Neural cell (in vitro differentiated cells): ENCODE data around the gene TMEM184C. TPM values are rescaled to one million over a fixed set of nuclear protein-coding genes. Genes with fewer than 3 reads are reported as not detected.

Experiments
- H2AFZ ChIP-seq: fragments of 200-600, 300-800 bp; sonication (generic), shearing (Covaris generic); 2 replicates; pipeline ENCODE4 v1.6.0; 2014; ENCODE audit warnings: low read depth, mild to moderate bottlenecking, antibody characterized with exemption, low read length, moderate library complexity
- H3F3A ChIP-seq: fragments of 200-600 bp; shearing (Covaris generic); 2 replicates; pipeline ENCODE4 v1.6.1; 2016; ENCODE audit warnings: mild to moderate bottlenecking, moderate library complexity, mixed read lengths, antibody characterized with exemption, low read length; ENCODE audit not compliant: insufficient read depth, poor library complexity, severe bottlenecking
- H3K27ac ChIP-seq: fragments of 200-600, 300-800 bp; sonication (generic), shearing (Covaris generic); 2 replicates; pipeline ENCODE4 v1.5.1; 2014; ENCODE audit warnings: mild to moderate bottlenecking, low read length, moderate library complexity
- H3K27me3 ChIP-seq: fragments of 300-800, 200-600 bp; sonication (generic), shearing (Covaris generic); 2 replicates; pipeline ENCODE4 v1.6.0; 2014; ENCODE audit warnings: mild to moderate bottlenecking, low read depth, low read length, moderate library complexity; ENCODE audit not compliant: insufficient read depth
- H3K36me3 ChIP-seq: fragments of 300-800, 200-600 bp; sonication (generic), shearing (Covaris generic); 2 replicates; pipeline ENCODE4 v1.5.1; 2014; ENCODE audit warnings: mild to moderate bottlenecking, antibody characterized with exemption, low read length, moderate library complexity; ENCODE audit not compliant: insufficient read depth
- H3K4me2 ChIP-seq: fragments of 300-800, 200-600 bp; sonication (generic), shearing (Covaris generic); 2 replicates; pipeline ENCODE4 v1.6.0; 2014; ENCODE audit warnings: mild to moderate bottlenecking, low read length
- H3K4me3 ChIP-seq: fragments of 300-800, 200-600 bp; sonication (generic), shearing (Covaris generic); 2 replicates; pipeline ENCODE4 v1.5.1; 2014; ENCODE audit warnings: mild to moderate bottlenecking, low read length, moderate library complexity
- H3K79me2 ChIP-seq: fragments of 200-600 bp; shearing (Covaris generic); replicated peaks from 2 replicates; pipeline ENCODE4 v1.6.0; 2014; ENCODE audit warnings: mild to moderate bottlenecking, low read length, moderate library complexity; ENCODE audit not compliant: insufficient read depth
- H3K9ac ChIP-seq: fragments of 300-800, 200-600 bp; sonication (generic), shearing (Covaris generic); 2 replicates; pipeline ENCODE4 v1.6.1; 2016; ENCODE audit warnings: mild to moderate bottlenecking, low read length, mixed read lengths
- H3K9me2 ChIP-seq: fragments of 200-600 bp; shearing (Covaris generic); 2 replicates; pipeline ENCODE4 v1.6.1; 2016; ENCODE audit warnings: mild to moderate bottlenecking, low read length, mixed read lengths; ENCODE audit not compliant: insufficient read depth
- H3K9me3 ChIP-seq: fragments of 200-600, 300-800 bp; sonication (generic), shearing (Covaris generic); 2 replicates; pipeline ENCODE4 v1.6.1; 2016; ENCODE audit warnings: mild to moderate bottlenecking, mixed run types, low read length, moderate library complexity, mixed read lengths
- H4K20me1 ChIP-seq: fragments of 200-600 bp; shearing (Covaris generic); 2 replicates; pipeline ENCODE4 v1.6.1; 2016; ENCODE audit warnings: mild to moderate bottlenecking, mixed run types; ENCODE audit not compliant: insufficient read depth
- CTCF ChIP-seq: fragments of 450-650 bp; IDR thresholded peaks from 2 replicates; pipeline ENCODE4 v1.5.1; 2014; ENCODE audit warnings: antibody characterized with exemption, mild to moderate bottlenecking, moderate library complexity; ENCODE audit not compliant: poor library complexity, severe bottlenecking
- EP300 ChIP-seq: fragments of 450-650 bp; conservative IDR thresholded peaks from 2 replicates; pipeline ENCODE4 v1.6.1; 2014; ENCODE audit warnings: antibody characterized with exemption, mild to moderate bottlenecking, moderate library complexity; ENCODE audit not compliant: poor library complexity, severe bottlenecking
- EZH2 ChIP-seq: fragments of 200-600, 300-800 bp; shearing (Covaris generic), sonication (generic); IDR thresholded peaks from 2 replicates; pipeline ENCODE4 v1.6.1; 2014; ENCODE audit warnings: antibody characterized with exemption, low read length, borderline replicate concordance, mild to moderate bottlenecking; ENCODE audit not compliant: insufficient read depth, poor library complexity, severe bottlenecking
- MXI1 ChIP-seq: fragments of 450-650 bp; conservative IDR thresholded peaks from 2 replicates; pipeline ENCODE4 v1.6.1; 2014; ENCODE audit warnings: antibody characterized with exemption, mild to moderate bottlenecking; ENCODE audit not compliant: poor library complexity, severe bottlenecking
- POLR2AphosphoS5 ChIP-seq: IDR thresholded peaks from 2 replicates; pipeline ENCODE4 v1.6.1; 2012
- RAD21 ChIP-seq: fragments of 450-650 bp; conservative IDR thresholded peaks from 2 replicates; pipeline ENCODE4 v1.6.1; 2014; ENCODE audit warnings: antibody characterized with exemption, mild to moderate bottlenecking, moderate library complexity
- SMC3 ChIP-seq: fragments of 450-650 bp; conservative IDR thresholded peaks from 2 replicates; pipeline ENCODE4 v1.6.1; 2014; ENCODE audit warnings: antibody characterized with exemption, mild to moderate bottlenecking, moderate library complexity; ENCODE audit not compliant: poor library complexity
- TAF1 ChIP-seq: IDR thresholded peaks from 2 replicates; pipeline ENCODE4 v1.6.1; 2012; ENCODE audit warnings: low read depth
- polyA plus RNA-seq: library from polyadenylated mRNA; depleted of rRNA; stranded (reverse); fragments of >200 nt; gene quantifications from 2 replicates; pipeline ENCODE4 v1.2.3, GENCODE V29; 2014
- TF ChIP-seq, protein P1 (sequence below): IDR thresholded peaks from 2 replicates; pipeline ENCODE4 v1.6.1; 2012; ENCODE audit warnings: borderline replicate concordance

Gene TMEM184C
- polyA plus RNA-seq, 1 donor from 2014 or later = 48.8 TPM

DNA sequence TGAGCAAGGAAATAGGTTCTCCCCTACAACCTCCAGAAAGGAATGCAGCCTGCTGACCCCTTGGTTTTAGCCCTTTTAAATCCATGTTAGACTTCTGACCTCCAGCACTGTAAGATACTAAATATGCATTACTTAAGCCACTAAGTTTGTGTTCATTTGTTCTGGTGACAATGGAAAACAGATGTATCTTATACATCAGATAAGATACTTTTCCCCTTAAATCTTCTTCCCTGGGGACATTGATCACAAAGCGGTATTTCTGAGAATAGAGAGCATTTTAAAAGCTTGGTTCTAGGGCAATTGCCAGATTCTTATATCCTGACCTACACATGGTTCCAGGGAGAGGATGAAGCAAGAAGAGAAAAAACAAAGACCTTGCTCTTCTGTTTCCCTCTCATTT, 6.5 kb upstream of the TMEM184C start:
- H3K4me3 ChIP-seq = no peak overlapping the region
- H3K79me2 ChIP-seq = no peaks in the 10 kb centered on the region
- H3K27me3 ChIP-seq = no peaks in the 10 kb centered on the region
- no peak overlapping the region for H3K27ac ChIP-seq
- H3K9me2 ChIP-seq = no peaks in the 10 kb centered on the region
- no peak overlapping the region for H2AFZ ChIP-seq
- no peak overlapping the region for H3K4me2 ChIP-seq
- TF ChIP-seq, protein P1, sequence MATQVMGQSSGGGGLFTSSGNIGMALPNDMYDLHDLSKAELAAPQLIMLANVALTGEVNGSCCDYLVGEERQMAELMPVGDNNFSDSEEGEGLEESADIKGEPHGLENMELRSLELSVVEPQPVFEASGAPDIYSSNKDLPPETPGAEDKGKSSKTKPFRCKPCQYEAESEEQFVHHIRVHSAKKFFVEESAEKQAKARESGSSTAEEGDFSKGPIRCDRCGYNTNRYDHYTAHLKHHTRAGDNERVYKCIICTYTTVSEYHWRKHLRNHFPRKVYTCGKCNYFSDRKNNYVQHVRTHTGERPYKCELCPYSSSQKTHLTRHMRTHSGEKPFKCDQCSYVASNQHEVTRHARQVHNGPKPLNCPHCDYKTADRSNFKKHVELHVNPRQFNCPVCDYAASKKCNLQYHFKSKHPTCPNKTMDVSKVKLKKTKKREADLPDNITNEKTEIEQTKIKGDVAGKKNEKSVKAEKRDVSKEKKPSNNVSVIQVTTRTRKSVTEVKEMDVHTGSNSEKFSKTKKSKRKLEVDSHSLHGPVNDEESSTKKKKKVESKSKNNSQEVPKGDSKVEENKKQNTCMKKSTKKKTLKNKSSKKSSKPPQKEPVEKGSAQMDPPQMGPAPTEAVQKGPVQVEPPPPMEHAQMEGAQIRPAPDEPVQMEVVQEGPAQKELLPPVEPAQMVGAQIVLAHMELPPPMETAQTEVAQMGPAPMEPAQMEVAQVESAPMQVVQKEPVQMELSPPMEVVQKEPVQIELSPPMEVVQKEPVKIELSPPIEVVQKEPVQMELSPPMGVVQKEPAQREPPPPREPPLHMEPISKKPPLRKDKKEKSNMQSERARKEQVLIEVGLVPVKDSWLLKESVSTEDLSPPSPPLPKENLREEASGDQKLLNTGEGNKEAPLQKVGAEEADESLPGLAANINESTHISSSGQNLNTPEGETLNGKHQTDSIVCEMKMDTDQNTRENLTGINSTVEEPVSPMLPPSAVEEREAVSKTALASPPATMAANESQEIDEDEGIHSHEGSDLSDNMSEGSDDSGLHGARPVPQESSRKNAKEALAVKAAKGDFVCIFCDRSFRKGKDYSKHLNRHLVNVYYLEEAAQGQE = no peak
- TF ChIP-seq RAD21 (no peak), MXI1 (no peak), EP300 (no peak), CTCF (no peak), TAF1 (no peak), EZH2 (no peak), POLR2AphosphoS5 (no peak), SMC3 (no peak)
- H3K9me3 ChIP-seq = no peaks in the 10 kb centered on the region
- no peaks in the 10 kb centered on the region for H3K36me3 ChIP-seq
- H4K20me1 ChIP-seq = no peaks in the 10 kb centered on the region
- H3K9ac ChIP-seq = no peak overlapping the region
- no peaks in the 10 kb centered on the region for H3F3A ChIP-seq

- H3K79me2 ChIP-seq = peaks cover 37% of the 10 kb centered on the region
- H3K27me3 ChIP-seq = no peaks in the 10 kb centered on the region
- H2AFZ ChIP-seq = peak overlapping the region; percentile 84
- H3K36me3 ChIP-seq = no peaks in the 10 kb centered on the region
- H4K20me1 ChIP-seq = no peaks in the 10 kb centered on the region
- TF ChIP-seq SMC3 (no peak), RAD21 (no peak), EZH2 (no peak), POLR2AphosphoS5 (no peak), EP300 (no peak), TAF1 (no peak), CTCF (no peak), MXI1 (no peak)
- TF ChIP-seq, protein P1 = no peak
- peak overlapping the region; percentile 83 for H3K9ac ChIP-seq
- peak overlapping the region; percentile 81 for H3K4me2 ChIP-seq
- peak overlapping the region; percentile 84 for H3K27ac ChIP-seq
- H3K4me3 ChIP-seq = peak overlapping the region; percentile 83
- H3K9me3 ChIP-seq = no peaks in the 10 kb centered on the region
- H3F3A ChIP-seq = no peaks in the 10 kb centered on the region
- H3K9me2 ChIP-seq = no peaks in the 10 kb centered on the region
These were observed 386 bp upstream of the TMEM184C start for GRCh38 chr4:147616849-147617172.
